ENCODE data around the gene GPR137B.

DNA sequence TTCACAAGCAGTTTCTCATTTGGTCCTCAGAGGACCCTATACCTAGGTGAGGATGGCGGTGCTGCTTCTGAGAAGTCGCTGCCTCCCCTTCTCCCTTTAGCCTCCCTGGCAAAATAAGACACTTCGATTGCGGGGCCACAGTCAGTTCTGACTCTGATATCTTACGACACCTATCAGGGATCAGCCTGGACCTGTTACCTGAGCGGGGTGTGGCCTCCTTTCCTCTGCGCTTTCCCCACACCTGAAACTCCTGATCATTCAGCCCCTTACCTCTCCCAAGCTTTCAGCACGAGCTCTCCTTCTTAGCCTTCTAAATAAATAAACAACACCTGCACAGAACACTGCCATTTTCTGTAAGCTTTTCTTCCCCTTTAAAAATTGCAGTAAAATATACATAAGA lies 24.6 kb upstream of the GPR137B start:
- TF ChIP-seq, protein P1, sequence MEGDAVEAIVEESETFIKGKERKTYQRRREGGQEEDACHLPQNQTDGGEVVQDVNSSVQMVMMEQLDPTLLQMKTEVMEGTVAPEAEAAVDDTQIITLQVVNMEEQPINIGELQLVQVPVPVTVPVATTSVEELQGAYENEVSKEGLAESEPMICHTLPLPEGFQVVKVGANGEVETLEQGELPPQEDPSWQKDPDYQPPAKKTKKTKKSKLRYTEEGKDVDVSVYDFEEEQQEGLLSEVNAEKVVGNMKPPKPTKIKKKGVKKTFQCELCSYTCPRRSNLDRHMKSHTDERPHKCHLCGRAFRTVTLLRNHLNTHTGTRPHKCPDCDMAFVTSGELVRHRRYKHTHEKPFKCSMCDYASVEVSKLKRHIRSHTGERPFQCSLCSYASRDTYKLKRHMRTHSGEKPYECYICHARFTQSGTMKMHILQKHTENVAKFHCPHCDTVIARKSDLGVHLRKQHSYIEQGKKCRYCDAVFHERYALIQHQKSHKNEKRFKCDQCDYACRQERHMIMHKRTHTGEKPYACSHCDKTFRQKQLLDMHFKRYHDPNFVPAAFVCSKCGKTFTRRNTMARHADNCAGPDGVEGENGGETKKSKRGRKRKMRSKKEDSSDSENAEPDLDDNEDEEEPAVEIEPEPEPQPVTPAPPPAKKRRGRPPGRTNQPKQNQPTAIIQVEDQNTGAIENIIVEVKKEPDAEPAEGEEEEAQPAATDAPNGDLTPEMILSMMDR (IDR thresholded peaks at IDR 0.05; ENCODE audit: poor library complexity, severe bottlenecking): no peak
- TF ChIP-seq TAF1 (IDR thresholded peaks at IDR 0.05; ENCODE audit: low read depth) (no peak), SMC3 (conservative IDR thresholded peaks at IDR 0.05; ENCODE audit: poor library complexity) (no peak), POLR2AphosphoS5 (IDR thresholded peaks at IDR 0.05) (no peak), EP300 (conservative IDR thresholded peaks at IDR 0.05; ENCODE audit: poor library complexity, severe bottlenecking) (no peak)
- TF ChIP-seq, protein P2, sequence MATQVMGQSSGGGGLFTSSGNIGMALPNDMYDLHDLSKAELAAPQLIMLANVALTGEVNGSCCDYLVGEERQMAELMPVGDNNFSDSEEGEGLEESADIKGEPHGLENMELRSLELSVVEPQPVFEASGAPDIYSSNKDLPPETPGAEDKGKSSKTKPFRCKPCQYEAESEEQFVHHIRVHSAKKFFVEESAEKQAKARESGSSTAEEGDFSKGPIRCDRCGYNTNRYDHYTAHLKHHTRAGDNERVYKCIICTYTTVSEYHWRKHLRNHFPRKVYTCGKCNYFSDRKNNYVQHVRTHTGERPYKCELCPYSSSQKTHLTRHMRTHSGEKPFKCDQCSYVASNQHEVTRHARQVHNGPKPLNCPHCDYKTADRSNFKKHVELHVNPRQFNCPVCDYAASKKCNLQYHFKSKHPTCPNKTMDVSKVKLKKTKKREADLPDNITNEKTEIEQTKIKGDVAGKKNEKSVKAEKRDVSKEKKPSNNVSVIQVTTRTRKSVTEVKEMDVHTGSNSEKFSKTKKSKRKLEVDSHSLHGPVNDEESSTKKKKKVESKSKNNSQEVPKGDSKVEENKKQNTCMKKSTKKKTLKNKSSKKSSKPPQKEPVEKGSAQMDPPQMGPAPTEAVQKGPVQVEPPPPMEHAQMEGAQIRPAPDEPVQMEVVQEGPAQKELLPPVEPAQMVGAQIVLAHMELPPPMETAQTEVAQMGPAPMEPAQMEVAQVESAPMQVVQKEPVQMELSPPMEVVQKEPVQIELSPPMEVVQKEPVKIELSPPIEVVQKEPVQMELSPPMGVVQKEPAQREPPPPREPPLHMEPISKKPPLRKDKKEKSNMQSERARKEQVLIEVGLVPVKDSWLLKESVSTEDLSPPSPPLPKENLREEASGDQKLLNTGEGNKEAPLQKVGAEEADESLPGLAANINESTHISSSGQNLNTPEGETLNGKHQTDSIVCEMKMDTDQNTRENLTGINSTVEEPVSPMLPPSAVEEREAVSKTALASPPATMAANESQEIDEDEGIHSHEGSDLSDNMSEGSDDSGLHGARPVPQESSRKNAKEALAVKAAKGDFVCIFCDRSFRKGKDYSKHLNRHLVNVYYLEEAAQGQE (IDR thresholded peaks at IDR 0.05; ENCODE audit: borderline replicate concordance): no peak
